HepG2 (cell line): ENCODE results near the gene AMOT. TPM values are rescaled to one million over a fixed set of nuclear protein-coding genes. Genes with fewer than 3 reads are reported as not detected.
"Not testable (repeated sequence)": the region's sequence is repeated elsewhere in the genome, so short reads cannot be mapped to it uniquely, and the experiment has no call there.

Source experiments
- ATAC-seq: fragments of 200-7000 bp; cut with Tn5 transposase; 3 replicates; pipeline ENCODE4 v1.9.1; 2020; ENCODE audit warnings: mild to moderate bottlenecking, moderate library complexity
- BruUV-seq: library from RNA; stranded (reverse); fragments of 400-500 nt; replicated peaks from 2 replicates; lab custom pipeline; 2021; lab: Mats Ljungman, UMichigan
- CTCF ChIA-PET: fragments of 300-600 bp; formaldehyde crosslinking; extraction: SDS; loops from one replicate; lab custom pipeline; 2021; ENCODE audit warnings: low total read pairs, inconsistent platforms, low intra/inter-chr PET ratio; lab: Yijun Ruan, JAX
- POLR2A ChIA-PET: fragments of 350-600 bp; sonication (Branson Sonifier 250); formaldehyde crosslinking; loops from one replicate; lab custom pipeline; 2020; ENCODE audit warnings: antibody characterized with exemption, inconsistent platforms; lab: Yijun Ruan, JAX
- DNase-seq: peaks from one replicate; pipeline ENCODE4 v3.0.0-alpha.2; 2015; ENCODE audit warnings: low spot score
- FAIRE-seq: peaks from 3 replicates; lab custom pipeline; 2011; peaks lifted over from hg19 to GRCh38; lab: Jason Lieb, UNC
- H2AFZ ChIP-seq: one replicate; pipeline ENCODE4 v1.6.1; 2011; ENCODE audit warnings: low read length, inconsistent platforms
- H3K27ac ChIP-seq: fragments of 300-600 bp; 3 replicates; pipeline ENCODE4 v1.8.0; 2011; ENCODE audit warnings: mixed run types, mild to moderate bottlenecking, mixed read lengths, low read length, inconsistent platforms; ENCODE audit not compliant: insufficient read depth; ENCODE audit errors: extremely low read length
- H3K27me3 ChIP-seq, 2 experiments: fragments of 200-600 bp in 1 of 2; 2 replicates in 1 of 2; 3 replicates in 1 of 2; pipeline versions ENCODE4 v1.6.0 to v1.8.0; 2011; ENCODE audit warnings: low read length in 2 of 2, mild to moderate bottlenecking in 2 of 2, moderate library complexity in 2 of 2, inconsistent platforms in 1 of 2; ENCODE audit not compliant: insufficient read depth in 2 of 2, control insufficient read depth in 1 of 2
- H3K36me3 ChIP-seq, 2 experiments: fragments of 200-600 bp in 1 of 2; replicated peaks in 1 of 2; 2 replicates in 1 of 2; 3 replicates in 1 of 2; pipeline versions ENCODE4 v1.5.1 to v1.8.0; 2011; ENCODE audit warnings: low read length in 2 of 2, inconsistent platforms in 1 of 2; ENCODE audit not compliant: insufficient read depth in 2 of 2, control insufficient read depth in 1 of 2
- H3K4me1 ChIP-seq: 2 replicates; pipeline ENCODE4 v1.5.1; 2012; ENCODE audit warnings: low read length, inconsistent platforms; ENCODE audit not compliant: insufficient read depth
- H3K4me2 ChIP-seq: 2 replicates; pipeline ENCODE4 v1.6.0; 2011; ENCODE audit warnings: low read depth, low read length, inconsistent platforms
- H3K4me3 ChIP-seq, 3 experiments: fragments of 200-600 bp in 1 of 3; sonication (generic), shearing (Covaris generic) in 1 of 3; replicated peaks in 1 of 3; 2 replicates each; pipeline ENCODE4 v1.5.1; 2011 to 2016; ENCODE audit warnings: low read length in 3 of 3, inconsistent platforms in 2 of 3, low read depth in 2 of 3, mild to moderate bottlenecking in 2 of 3, control low read depth in 1 of 3, mixed read lengths in 1 of 3; ENCODE audit not compliant: insufficient read depth in 1 of 3
- H3K79me2 ChIP-seq: one replicate; pipeline ENCODE4 v1.6.1; 2011; ENCODE audit warnings: low read length, inconsistent platforms; ENCODE audit not compliant: insufficient read depth
- H3K9ac ChIP-seq: 2 replicates; pipeline ENCODE4 v1.6.0; 2011; ENCODE audit warnings: mild to moderate bottlenecking, low read depth, low read length, inconsistent platforms; ENCODE audit not compliant: insufficient read depth
- H3K9me3 ChIP-seq: 2 replicates; pipeline ENCODE4 v1.5.1; 2012; ENCODE audit warnings: mild to moderate bottlenecking, low read length
- H4K20me1 ChIP-seq: 2 replicates; pipeline ENCODE4 v1.6.0; 2011; ENCODE audit warnings: inconsistent platforms, mild to moderate bottlenecking, low read length, moderate library complexity; ENCODE audit not compliant: insufficient read depth
- ELF3 ChIP-seq: IDR thresholded peaks from 2 replicates; pipeline ENCODE4 v1.6.1; 2016; ENCODE audit warnings: missing genetic modification reagents, missing compliant biosample characterization
- ELF4 ChIP-seq: sonication (generic); formaldehyde crosslinking; IDR thresholded peaks from 2 replicates; pipeline ENCODE4 v1.5.0; 2020; ENCODE audit warnings: missing genetic modification reagents, mild to moderate bottlenecking, moderate library complexity, borderline replicate concordance
- KLF16 ChIP-seq, 2 experiments: sonication (generic) in 1 of 2; formaldehyde crosslinking in 1 of 2; IDR thresholded peaks; 2 replicates each; pipeline versions ENCODE4 v1.6.1 to v1.8.0; 2016 to 2023; ENCODE audit warnings: missing genetic modification reagents in 2 of 2, missing compliant biosample characterization in 1 of 2
- MEIS1 ChIP-seq: sonication (generic); formaldehyde crosslinking; IDR thresholded peaks from 2 replicates; pipeline ENCODE4 v1.9.0; 2021; ENCODE audit warnings: mild to moderate bottlenecking, missing genetic modification reagents, moderate library complexity, borderline replicate concordance
- ZKSCAN8 ChIP-seq: IDR thresholded peaks from 2 replicates; pipeline ENCODE4 v1.6.1; 2016; ENCODE audit warnings: borderline replicate concordance, missing genetic modification reagents, missing compliant biosample characterization
- ZNF12 ChIP-seq: sonication (generic); formaldehyde crosslinking; IDR thresholded peaks from 2 replicates; pipeline ENCODE4 v1.5.0; 2020; ENCODE audit warnings: missing genetic modification reagents
- ZNF260 ChIP-seq: sonication (generic); formaldehyde crosslinking; IDR thresholded peaks from 2 replicates; pipeline ENCODE4 v1.4.0; 2020; ENCODE audit warnings: missing genetic modification reagents, low read depth, mild to moderate bottlenecking, borderline replicate concordance
- ZNF460 ChIP-seq: sonication (generic); formaldehyde crosslinking; IDR thresholded peaks from 2 replicates; pipeline ENCODE4 v1.5.1; 2020; ENCODE audit warnings: missing genetic modification reagents, mild to moderate bottlenecking, borderline replicate concordance
- ZNF484 ChIP-seq: sonication (generic); formaldehyde crosslinking; IDR thresholded peaks from 2 replicates; pipeline ENCODE4 v1.5.1; 2020; ENCODE audit warnings: mild to moderate bottlenecking, low read depth, missing genetic modification reagents, borderline replicate concordance
- WGBS: methylation state at CpG from one replicate; pipeline ENCODE4 v1.1.6; 2017; ENCODE audit warnings: low lambda C conversion rate; 5-methylcytosine and 5-hydroxymethylcytosine counted together
- in situ Hi-C: cut with HindIII; loops from 2 replicates; pipeline ENCODE4 v1.10.0; 2017; ENCODE audit warnings: low pct_unique_long_range_greater_than_20kb; ENCODE audit not compliant: extremely low pct_ligation_motif_present
- intact Hi-C: fragments of 100-400 bp; cut with micrococcal nuclease; formaldehyde crosslinking; loops from one replicate; pipeline ENCODE4 v1.10.0; 2022; ENCODE audit not compliant: unreplicated experiment
- polyA plus RNA-seq, 8 experiments: library from polyadenylated mRNA; depleted of rRNA in 3 of 8; stranded (reverse) in 7 of 8; unstranded in 1 of 8; fragments of >200 nt; fragmentation: Illumina TruSeq in 4 of 8; extraction: Trizol in 4 of 8; gene quantifications; 2 replicates each; pipeline versions ENCODE4 v1.2.1 to v1.2.3, GENCODE V29; 2011 to 2016; ENCODE audit warnings: low read depth in 4 of 8, missing spikeins in 1 of 8, mixed read lengths in 1 of 8; ENCODE audit not compliant: insufficient read depth in 1 of 8
- total RNA-seq, 5 experiments: library from RNA; depleted of rRNA; stranded (reverse); fragments of >200 nt; fragmentation: Illumina TruSeq; extraction: Trizol; gene quantifications; 2 replicates each; pipeline ENCODE4 v1.2.3, GENCODE V29; 2016; ENCODE audit warnings: low read depth in 1 of 5
- TF ChIP-seq, protein P1 (sequence below): sonication (generic); formaldehyde crosslinking; IDR thresholded peaks from 2 replicates; pipeline ENCODE4 v1.4.0; 2020; ENCODE audit warnings: missing genetic modification reagents

Gene AMOT
- total and polyA plus RNA-seq, 2 of the 13 experiments (the other 11 are each of a cell fraction or from before 2014, with no cell fraction given): 0.13 to 0.91 TPM

DNA sequence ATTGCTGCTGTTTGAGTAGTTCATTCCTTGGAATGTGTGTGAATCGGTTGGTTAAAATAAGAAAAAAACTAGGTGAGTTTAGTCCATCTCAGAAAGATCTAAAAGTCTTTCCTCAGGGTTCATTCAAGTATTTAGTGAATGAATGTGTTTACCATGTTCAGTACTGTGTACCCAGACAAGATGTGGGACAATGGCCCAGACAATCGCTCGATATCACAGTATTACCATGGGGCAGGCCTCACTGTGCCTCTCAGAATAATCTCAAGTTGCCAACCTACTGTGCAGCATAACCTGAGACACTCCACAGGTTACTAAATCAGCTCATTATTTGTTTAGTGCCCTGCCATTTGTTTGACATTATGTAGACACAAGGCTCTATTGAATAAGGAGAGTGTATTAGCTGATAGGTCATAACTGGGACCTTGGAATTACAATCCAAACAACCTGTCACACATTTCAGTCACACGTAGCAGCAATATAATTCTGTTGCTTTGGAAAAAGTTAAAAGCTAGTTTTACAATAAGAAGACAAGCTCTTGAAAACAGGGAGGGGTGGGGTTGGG is 24.9 kb upstream of the AMOT start (continued):
- no peak for TF ChIP-seq MEIS1
- TF ChIP-seq ZNF460 (CRISPR knock-in tag): no peak
- no peak for TF ChIP-seq ZNF12
- TF ChIP-seq ZKSCAN8 (CRISPR knock-in tag): no peak
- no peak for TF ChIP-seq ZNF484 (CRISPR knock-in tag)

- CTCF ChIA-PET: no interaction called here
- Histone ChIP-seq H3K4me1 (no peaks in the 10 kb centered on the region), H3K9ac (no peak overlapping the region), H3K27me3 (no peaks in the 10 kb centered on the region), H3K36me3 (no peaks in the 10 kb centered on the region), H2AFZ (no peak overlapping the region), H3K9me3 (no peaks in the 10 kb centered on the region), H3K4me3 (no peak overlapping the region), H3K4me2 (no peak overlapping the region), H4K20me1 (no peaks in the 10 kb centered on the region), H3K79me2 (no peaks in the 10 kb centered on the region), H3K27ac (no peak overlapping the region)
- ATAC-seq: no peak
- intact Hi-C loops (no loop called here), in situ Hi-C loops (no loop called here)
- FAIRE-seq: no peak
- no peak for DNase-seq
- WGBS: 13% methylated on average over 2 of the region's 2 CpGs
- no peak for TF ChIP-seq ZNF260
- TF ChIP-seq ELF3 (CRISPR knock-in tag): no peak
- BruUV-seq: no TSS peak
- POLR2A ChIA-PET: no interaction called here
These were observed 23.2 kb upstream of the AMOT start for GRCh38 chrX:112863850-112864249.

- Histone ChIP-seq H3K27me3 (no peaks in the 10 kb centered on the region), H2AFZ (no peak overlapping the region), H3K4me1 (no peaks in the 10 kb centered on the region), H3K9me3 (no peaks in the 10 kb centered on the region), H3K9ac (no peak overlapping the region), H3K4me2 (no peak overlapping the region), H4K20me1 (no peaks in the 10 kb centered on the region), H3K4me3 (no peak overlapping the region), H3K79me2 (no peaks in the 10 kb centered on the region), H3K27ac (no peak overlapping the region), H3K36me3 (no peaks in the 10 kb centered on the region)
- no peak for FAIRE-seq
- ChIA-PET CTCF (no interaction called here), POLR2A (no interaction called here)
- ATAC-seq: no peak
- intact Hi-C loops (no loop called here), in situ Hi-C loops (no loop called here)
- no TSS peak for BruUV-seq
- no peak for TF ChIP-seq KLF16 (CRISPR knock-in tag; IDR thresholded peaks at IDR 0.05)
- TF ChIP-seq, protein P1, sequence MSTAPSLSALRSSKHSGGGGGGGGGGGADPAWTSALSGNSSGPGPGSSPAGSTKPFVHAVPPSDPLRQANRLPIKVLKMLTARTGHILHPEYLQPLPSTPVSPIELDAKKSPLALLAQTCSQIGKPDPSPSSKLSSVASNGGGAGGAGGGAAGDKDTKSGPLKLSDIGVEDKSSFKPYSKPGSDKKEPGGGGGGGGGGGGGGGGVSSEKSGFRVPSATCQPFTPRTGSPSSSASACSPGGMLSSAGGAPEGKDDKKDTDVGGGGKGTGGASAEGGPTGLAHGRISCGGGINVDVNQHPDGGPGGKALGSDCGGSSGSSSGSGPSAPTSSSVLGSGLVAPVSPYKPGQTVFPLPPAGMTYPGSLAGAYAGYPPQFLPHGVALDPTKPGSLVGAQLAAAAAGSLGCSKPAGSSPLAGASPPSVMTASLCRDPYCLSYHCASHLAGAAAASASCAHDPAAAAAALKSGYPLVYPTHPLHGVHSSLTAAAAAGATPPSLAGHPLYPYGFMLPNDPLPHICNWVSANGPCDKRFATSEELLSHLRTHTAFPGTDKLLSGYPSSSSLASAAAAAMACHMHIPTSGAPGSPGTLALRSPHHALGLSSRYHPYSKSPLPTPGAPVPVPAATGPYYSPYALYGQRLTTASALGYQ (CRISPR knock-in tag): no peak
- no peak for TF ChIP-seq ELF4
- WGBS: 65% methylated on average over 5 of the region's 5 CpGs
- DNase-seq: no peak
These were observed 16.8 kb upstream of the AMOT start for GRCh38 chrX:112857478-112857878.

GRCh38 chrX:112854901-112855300 is 14.3 kb upstream of the AMOT start:
- BruUV-seq, intact Hi-C loops, in situ Hi-C loops, H3K9me3 ChIP-seq, FAIRE-seq, DNase-seq, ATAC-seq, H3K4me2 ChIP-seq, H2AFZ ChIP-seq, H3K79me2 ChIP-seq, H3K36me3 ChIP-seq, H3K9ac ChIP-seq, POLR2A ChIA-PET, H3K27ac ChIP-seq, H3K27me3 ChIP-seq, H3K4me3 ChIP-seq, CTCF ChIA-PET, H3K4me1 ChIP-seq, H4K20me1 ChIP-seq: not testable (repeated sequence)
- no CpG with 5 or more reads among the region's 26 CpGs for WGBS
